Esophagus squamous epithelium (tissue), 4 donors: ENCODE data around the gene NELL1.

ENCODE experiments used
- POLR2A ChIP-seq, 4 donors: fragments of 450-650 bp; IDR thresholded peaks; one replicate each; pipeline ENCODE4 v1.6.1; 2017; ENCODE audit warnings: antibody characterized with exemption in 4 of 4, mild to moderate bottlenecking in 4 of 4, moderate library complexity in 3 of 4
- TF ChIP-seq, protein P1 (sequence below), 6 experiments: fragments of 450-650 bp in 4 of 6; fragments of 200-600 bp in 2 of 6; sonication (generic) in 2 of 6; IDR thresholded peaks; one replicate each; pipeline ENCODE4 v1.5.1; 2016 to 2019; ENCODE audit warnings: antibody characterized with exemption in 6 of 6, mild to moderate bottlenecking in 4 of 6, moderate library complexity in 4 of 6

- TF ChIP-seq, protein P1, sequence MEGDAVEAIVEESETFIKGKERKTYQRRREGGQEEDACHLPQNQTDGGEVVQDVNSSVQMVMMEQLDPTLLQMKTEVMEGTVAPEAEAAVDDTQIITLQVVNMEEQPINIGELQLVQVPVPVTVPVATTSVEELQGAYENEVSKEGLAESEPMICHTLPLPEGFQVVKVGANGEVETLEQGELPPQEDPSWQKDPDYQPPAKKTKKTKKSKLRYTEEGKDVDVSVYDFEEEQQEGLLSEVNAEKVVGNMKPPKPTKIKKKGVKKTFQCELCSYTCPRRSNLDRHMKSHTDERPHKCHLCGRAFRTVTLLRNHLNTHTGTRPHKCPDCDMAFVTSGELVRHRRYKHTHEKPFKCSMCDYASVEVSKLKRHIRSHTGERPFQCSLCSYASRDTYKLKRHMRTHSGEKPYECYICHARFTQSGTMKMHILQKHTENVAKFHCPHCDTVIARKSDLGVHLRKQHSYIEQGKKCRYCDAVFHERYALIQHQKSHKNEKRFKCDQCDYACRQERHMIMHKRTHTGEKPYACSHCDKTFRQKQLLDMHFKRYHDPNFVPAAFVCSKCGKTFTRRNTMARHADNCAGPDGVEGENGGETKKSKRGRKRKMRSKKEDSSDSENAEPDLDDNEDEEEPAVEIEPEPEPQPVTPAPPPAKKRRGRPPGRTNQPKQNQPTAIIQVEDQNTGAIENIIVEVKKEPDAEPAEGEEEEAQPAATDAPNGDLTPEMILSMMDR (IDR thresholded peaks at IDR 0.05), result no peak
- no peak for TF ChIP-seq POLR2A (IDR thresholded peaks at IDR 0.05)
Observed at GRCh38 chr11:21018248-21018647, 348.9 kb downstream of the NELL1 start.
